Measurements from ENCODE around the gene AGAP1.
A peak's percentile ranks its signal among the peaks of the same experiment; 100 is the strongest.

Gene AGAP1

DNA sequence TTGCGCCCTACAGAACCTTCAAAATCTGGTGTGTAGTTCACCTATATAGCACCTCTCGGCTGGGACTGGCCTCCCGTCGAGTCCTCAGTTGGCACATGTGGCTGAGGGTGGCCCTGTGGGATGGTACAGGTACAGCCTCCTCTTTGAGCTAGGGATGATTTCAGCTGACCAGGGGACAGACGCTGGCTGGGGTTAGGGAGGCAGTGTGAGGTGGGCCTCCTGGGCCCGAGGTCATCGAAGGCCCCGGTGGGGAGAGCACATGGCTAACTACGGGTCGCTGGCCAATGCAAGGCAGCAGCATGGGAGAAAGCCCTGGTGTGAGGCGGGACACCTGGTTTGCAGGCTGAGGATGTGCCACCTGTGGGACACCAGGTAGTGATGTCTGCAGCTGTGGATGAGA lies 369.6 kb downstream of the AGAP1 start:
- no peak for DNase-seq (ENCODE audit: low read depth, low spot score)

DNA sequence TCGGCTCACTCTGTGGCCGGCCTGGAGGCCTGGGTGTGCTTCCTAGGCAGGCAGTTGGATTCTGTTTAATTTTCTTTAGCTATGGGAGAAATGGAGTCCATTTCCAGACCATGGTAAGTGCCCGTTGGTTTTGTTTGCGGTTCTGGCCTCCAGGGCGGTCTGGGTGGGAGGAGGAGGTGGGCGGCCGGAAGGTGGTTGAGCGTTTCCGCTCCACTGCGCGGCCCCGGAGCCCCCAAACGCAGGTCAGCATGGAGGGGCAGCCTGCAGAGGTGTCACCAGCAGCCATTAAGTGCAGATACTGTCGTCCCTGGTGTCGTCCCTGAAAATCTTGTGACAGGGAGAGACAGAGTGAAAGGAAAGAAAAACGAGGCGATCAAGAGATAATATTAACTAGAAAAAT lies 370.5 kb downstream of the AGAP1 start:
- no peak for DNase-seq (ENCODE audit: low read depth, low spot score)

DNA sequence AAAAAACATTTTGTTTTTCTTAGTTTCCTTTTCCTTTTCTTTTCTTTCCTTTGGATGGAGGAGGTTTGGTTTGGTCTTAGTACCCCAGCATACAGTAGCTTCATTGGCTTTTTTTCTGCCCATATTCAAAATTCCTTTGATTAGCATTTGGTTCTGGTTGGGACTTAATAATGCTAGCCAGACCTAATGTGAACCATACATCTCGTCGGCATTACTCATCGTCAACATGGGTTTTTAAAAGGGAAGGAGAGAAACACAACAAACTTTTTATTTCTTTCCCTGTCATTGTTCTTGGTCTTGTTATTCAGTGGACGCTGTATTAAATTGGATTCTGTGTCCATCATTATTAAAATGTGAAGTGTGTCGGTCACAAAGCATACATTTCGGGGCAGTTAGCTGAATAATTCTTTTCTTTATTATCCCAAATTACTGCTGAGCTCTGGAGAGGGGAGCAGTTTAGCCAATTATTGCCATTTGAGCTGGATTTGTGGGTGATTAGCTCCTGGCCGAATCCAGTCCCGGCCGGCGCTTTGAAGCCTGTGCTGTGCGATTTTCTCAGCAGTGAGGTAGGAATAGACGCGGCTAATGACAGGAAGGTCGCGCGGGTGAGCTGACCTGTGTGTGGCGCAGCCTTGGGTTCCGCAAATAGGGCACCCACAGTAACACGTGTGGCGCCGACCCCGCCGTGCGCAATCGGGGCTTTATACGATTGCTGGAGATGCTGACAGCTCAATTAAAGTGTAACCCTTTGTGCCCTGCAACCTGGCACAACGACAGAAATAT lies 371.1 kb downstream of the AGAP1 start:
- peak; percentile 40 for DNase-seq (ENCODE audit: low read depth, low spot score)

DNA sequence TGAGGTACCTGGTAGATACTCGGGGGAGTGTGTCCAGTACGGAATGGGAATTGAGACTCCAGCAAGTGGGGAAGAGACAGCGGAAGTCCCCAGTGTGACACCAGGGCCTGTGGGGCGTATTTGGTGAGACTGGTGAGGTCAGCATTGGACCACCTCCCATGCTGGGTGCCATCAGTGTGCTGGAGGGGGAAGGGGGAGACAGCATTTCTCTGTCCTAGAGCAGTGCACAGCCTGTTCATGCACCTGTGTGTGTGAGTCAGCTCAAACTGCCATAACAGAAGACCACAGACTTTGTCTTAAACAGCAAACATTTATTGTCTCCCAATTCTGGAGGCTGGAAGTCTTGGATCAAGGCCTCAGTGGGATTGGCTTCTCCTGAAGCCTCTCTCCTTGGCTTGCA lies 372.5 kb downstream of the AGAP1 start:
- no peak for DNase-seq (ENCODE audit: low read depth, low spot score)

DNA sequence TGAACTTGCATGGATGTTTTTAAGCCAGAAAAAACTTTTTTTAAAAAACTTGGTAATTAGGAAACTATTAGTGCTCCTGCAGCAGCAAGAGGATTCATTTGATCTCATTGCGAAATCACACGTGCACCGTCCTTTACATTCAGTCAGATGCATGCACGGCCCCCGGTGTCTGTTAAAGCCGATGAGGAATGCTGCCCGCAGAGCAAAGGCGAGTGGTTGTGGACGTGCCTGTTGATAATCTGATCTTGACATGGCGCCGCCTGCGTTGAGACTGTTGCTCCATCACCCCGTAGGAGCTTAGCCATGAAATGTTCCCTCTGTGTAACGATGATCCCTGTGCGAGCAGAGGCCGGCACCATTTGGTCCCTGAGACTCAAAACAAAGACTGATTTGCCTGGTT lies 374.4 kb downstream of the AGAP1 start:
- no peak for DNase-seq (ENCODE audit: low read depth, low spot score)

DNA sequence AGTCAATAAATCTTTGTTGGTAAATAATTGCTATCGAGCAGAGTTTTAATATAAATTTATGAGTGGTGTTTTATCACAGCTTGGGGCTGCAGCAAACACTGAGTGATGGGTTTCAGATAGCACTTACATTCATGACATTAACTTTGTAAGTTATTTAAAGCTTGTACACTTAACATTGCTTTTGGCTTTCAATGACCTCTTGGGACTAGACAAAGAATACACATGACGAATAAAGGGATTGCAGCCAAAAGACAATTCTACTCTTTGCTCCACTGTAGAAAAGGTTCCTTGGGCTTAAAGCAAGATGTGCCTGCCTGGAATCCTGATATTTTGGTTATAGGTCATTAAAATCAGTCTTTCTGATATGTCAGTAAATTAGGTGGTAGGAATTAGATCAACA lies 374.8 kb downstream of the AGAP1 start:
- DNase-seq (ENCODE audit: low read depth, low spot score), result no peak

DNA sequence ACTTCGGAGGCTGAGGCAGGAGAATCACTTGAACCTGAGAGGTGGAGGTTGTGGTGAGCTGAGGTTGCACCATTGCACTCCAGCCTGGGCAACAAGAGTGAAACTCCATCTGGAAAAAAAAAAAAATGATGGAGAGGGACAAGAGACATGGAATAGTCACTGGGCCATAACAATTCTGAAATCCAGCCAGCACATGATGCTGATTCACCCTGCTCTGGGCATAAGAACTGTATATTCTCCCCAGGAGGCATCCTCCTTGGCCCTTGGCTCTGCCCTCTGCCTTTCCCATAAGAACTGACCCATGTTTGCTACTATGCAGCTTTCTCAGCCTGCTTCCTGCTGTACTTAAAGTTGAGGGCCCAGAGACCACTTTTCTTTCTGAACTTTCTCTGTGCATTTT lies 376.7 kb downstream of the AGAP1 start:
- DNase-seq (ENCODE audit: low read depth, low spot score), result no peak

DNA sequence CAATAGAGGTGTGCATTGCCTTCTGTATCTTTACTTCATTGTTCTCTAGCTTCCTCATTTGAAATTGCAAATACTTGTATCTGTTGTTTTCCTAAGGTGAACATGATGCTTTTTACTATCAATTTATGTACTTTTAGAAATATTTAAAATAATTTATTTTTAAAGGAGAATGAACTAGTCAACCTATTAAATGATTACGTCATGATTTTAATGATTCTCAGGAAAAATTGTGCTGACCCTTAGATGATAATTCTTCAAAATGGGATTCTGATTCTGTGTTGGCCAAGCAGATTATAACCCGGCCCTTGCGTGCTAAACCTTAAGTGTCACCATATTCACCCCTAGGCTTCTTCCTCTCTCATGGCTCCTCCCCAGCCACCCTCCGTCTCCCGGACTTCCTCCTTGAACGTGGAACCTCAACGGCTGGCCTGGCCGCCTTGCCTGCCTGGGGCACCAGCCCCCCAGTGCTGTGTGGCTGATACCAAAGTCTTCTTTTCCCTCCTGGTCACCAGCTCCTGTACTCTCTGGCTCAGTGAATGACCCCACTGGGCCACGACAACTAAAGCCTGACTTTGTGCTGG lies 382.3 kb downstream of the AGAP1 start:
- no peak for DNase-seq (ENCODE audit: low read depth, low spot score)

DNA sequence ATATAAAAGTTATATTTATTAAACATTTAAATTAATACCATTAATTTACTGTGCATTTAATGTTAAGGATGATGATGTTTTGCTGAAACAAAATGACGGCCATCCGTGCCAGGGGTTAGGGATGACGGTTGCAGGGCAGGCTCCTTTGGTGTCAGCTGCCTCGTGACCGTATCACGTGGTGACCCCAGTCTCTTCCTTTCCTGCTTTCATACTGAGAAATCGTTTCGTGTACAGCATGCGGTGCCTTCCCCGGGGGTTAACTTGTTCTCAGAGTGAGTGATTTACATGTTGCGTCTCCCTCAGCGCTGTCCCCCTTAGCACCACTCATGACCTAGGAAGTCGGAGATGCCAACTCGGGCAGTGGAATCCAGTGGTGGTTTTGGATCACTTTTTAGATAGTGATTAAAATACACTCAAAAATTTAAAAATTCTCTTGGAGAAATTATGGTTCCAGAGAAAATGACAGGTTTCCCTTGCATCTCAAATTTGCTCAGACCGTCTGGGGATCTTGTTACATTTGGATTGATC lies 383.5 kb downstream of the AGAP1 start:
- DNase-seq (ENCODE audit: low read depth, low spot score), result no peak

DNA sequence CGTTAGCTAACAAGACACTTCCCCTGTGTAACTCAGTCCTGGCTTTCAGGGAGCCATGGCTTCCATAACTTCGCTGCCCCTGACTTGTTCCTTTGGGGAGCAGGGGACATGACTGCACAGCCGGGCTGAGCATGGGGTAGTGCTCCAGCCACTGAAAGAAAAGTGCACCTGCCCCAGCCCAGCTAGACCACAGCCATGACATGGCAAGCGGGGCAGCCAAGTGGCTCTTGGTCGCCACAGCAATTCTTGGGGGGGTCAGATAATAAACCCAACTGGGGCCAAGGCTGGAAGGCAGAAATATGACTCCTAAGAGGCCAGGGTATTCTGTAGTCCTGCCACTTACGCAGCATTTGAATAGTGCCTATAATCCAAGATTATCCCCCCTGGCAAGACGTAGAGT lies 385.3 kb downstream of the AGAP1 start:
- no peak for DNase-seq (ENCODE audit: low read depth, low spot score)

DNA sequence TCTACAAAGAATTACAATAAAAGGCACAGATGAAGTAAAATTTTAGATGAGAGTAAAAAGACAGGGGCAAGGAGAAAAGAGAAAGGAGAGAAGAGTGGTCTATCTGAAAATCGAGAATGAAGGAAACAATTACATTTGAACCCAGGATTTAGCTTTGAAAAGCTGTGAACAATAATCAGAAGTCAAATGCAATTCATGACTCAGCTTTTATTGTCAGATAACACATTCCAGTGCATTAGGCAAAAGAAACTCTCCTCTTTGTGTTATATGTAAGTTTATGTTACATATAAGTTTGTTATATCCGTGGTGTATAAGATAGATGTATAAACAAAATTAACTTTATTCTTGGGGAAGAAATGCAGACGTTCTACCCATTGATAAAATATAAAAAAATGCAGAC lies 389.8 kb downstream of the AGAP1 start:
- DNase-seq (ENCODE audit: low read depth, low spot score), result no peak

DNA sequence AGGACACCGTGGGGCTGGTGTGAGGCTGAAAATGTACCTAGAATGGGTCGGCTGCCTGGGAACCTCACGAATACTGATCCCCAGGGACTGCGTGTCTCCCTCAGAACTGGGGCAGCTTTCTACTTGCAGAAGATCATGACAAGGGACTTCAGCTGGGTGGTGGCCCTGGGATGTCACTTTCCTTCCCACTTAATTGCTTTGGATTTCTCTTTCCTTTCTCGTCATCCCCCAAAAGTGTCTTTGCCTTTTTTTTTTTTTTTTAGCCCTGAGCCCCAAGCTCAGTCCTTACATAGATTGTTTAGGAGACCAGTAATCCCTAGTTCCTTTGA lies 395.4 kb downstream of the AGAP1 start:
- no peak for DNase-seq (ENCODE audit: low read depth, low spot score)

DNA sequence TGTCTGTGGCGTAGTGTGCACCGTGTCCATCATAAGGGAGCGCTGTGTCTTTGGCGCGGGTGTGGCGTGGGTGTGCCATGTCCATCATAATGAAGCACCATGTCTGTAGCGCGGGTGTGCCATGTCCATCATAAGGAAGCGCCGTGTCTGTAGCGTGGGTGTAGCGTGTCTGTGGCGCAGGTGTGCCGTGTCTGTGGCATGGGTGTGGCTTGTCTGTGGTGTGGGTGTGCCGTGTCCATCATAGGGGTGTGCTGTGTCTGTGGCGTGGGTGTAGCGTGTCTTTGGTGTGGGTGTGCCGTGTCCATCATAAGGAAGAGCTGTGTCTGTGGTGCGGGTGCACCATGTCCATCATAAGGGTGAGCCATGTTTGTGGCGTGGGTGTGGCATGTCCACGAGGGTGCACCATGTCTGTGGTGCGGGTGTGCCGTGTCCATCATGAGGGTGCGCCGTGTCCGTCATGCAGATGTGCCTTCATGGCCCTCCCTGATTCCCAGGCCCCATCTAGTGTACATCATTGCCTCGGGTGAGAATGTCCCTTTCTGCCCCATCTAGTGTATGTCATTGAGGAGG lies 399.4 kb downstream of the AGAP1 start:
- DNase-seq (ENCODE audit: low read depth, low spot score), result no peak

DNA sequence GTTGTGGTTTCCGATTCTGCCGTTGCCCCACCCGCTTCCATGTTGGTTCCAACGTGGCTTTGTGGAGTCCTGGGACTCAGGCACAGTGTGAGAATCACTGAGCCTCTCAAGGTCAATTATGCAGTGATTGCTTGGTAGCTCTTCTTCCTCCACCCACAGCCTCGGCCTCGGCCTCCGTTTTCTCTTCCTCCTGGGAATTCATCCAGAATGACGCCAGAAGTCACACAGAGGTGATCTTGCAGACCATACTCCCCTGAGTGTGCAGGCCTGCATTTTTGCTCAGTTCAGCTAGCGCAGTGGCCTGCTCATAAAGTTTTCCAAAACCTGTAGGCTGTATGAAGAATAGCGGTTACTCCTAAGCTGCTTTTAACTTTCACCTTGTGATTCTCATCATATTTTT lies 401.0 kb downstream of the AGAP1 start:
- DNase-seq (ENCODE audit: low read depth, low spot score), result no peak

DNA sequence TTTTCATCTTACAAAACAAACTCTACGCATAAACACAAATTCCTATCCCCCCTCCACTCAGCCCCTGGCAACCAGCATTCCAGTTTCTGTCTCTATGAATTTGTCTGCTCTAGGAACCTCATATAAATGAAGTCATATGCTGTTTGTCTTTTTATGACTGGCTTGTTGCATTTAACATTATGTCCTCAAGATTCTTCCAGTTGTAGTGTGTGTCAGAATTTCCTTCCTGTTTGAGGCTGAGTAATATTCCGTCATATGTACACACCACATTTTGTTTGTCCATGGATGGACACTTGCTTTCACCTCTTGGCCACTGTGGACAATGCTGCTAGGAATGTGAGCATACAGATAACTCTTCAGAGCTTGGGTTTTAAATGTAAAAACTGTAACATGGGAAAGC lies 402.2 kb downstream of the AGAP1 start:
- no peak for DNase-seq (ENCODE audit: low read depth, low spot score)

DNA sequence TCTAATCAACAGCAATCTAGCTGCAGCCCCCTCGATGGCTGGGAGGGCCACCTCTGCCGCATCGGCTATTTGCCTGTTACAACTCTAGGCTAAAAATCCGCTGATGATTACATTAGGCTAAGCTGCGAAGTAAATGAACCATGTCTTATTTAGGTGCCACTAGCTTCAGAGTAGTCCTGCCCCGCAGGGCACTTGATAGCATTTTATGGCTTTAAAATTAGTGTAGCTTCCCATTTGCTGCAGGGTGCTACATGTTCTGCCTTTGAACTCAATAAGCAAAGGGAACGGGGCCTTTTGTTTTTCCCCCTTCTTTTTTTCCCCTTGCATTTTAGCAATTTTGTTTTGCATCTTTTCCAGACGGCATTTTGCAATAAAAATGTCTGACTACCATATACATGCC lies 404.1 kb downstream of the AGAP1 start:
- no peak for DNase-seq (ENCODE audit: low read depth, low spot score)

DNA sequence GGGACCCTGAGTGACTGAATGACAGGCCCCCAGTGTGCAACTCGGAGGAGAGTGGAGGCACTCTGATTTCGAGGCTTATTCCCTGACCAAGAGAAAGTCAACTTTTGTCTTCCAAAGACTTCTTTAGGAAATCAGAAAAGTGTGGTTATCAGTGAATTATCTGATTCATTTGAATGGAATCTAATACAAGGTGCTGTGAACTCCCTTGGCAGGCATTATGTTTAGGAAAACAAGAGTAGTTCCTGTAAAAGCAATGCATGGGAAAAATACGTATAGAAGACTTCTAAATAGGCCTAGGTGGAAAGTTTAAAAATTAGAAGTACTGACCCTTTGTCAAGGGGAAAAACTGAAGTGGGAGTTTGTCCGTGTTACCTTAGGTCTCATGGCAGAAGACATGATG lies 404.9 kb downstream of the AGAP1 start:
- DNase-seq (ENCODE audit: low read depth, low spot score), result peak; percentile 9

DNA sequence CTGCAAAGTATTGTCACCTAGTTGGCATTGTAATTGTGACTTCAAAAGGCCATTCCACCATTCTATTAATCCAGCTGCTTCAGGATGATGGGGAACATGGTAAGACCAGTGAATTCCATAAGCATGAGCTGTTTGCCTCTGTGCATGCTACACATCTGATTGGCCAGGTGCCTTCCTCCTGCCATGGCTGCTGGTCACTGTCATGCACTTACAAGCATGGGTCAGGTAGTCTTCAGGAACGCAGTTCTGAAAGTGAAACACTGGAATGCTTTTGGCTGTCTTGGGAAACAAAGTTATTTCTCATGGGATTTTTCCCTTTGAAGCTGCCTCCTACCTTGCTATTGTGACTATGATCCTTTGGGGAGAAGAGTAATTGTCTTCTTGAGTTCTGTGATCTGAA lies 406.8 kb downstream of the AGAP1 start:
- no peak for DNase-seq (ENCODE audit: low read depth, low spot score)

DNA sequence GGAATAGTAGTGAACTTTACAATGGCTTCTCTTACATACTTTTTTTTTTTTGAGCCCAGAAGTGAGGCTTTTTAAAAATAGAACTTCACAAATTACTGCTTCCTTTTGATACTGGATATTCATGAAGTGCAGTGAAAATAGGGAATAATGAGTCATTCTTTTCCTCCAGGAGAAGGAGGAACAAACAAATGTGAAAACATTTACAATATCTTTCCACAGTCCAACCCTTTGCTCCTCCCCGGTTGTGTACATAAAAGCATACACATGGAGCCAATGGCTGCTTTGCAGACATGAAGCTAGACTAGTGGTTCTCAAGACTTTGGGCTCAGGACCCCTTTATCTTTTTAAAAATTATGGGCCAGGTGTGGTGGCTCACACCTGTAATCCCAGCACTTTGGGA lies 407.4 kb downstream of the AGAP1 start:
- no peak for DNase-seq (ENCODE audit: low read depth, low spot score)

DNA sequence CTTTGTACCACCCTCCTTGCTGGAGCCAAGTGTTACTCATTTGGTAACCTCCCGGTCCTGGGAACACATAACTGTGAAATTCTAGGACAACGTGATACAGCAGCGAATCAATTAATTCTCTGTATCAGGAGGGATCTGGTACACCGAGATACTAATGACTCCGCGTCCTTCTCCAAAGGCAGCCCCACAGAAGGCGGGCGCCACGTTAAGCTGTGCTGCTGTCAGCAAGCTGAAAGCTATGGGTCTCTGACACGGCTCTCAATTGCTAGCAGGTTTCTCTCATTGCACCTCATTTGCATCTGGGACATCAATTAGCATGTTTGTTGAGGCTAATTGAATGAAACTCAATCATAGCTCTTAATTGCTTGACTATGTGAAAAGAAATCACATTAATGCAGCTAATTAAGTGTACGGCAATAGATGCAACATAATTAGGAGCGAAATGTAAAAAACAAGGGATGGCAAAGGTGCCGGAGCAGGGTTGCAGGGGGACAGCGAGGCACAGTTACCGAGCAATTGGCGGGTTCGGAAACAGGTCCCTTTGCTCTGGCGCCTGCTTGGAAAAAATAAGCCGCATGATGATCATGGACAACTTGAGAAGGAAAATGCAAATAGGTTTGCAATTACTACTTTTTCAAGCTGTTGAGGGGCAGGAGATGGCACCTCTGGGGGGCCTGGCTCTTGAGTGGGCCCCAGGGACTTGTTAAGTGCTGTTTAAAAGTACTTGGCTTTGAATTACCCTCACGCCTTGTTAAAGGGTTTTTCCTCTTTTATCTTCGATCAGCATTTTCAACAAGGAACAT lies 410.1 kb downstream of the AGAP1 start:
- DNase-seq (ENCODE audit: low read depth, low spot score), result peak; percentile 13

DNA sequence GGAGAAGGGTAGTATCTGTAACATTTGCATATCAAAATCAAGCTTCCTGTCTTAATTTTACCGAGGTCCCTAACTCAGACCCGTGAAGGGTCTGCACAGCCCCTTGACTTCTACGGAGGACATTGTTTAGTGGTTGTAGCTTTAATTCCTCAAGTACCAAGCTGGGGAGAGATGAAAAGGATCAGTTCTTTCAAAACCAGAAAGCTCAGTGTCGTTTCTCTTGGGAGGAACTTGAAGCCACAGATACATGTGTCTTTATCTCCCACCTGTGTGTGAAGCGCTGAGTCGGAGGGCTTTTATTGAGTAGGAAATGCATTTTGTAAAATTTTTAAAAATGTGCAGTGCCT lies 410.7 kb downstream of the AGAP1 start:
- no peak for DNase-seq (ENCODE audit: low read depth, low spot score)

DNA sequence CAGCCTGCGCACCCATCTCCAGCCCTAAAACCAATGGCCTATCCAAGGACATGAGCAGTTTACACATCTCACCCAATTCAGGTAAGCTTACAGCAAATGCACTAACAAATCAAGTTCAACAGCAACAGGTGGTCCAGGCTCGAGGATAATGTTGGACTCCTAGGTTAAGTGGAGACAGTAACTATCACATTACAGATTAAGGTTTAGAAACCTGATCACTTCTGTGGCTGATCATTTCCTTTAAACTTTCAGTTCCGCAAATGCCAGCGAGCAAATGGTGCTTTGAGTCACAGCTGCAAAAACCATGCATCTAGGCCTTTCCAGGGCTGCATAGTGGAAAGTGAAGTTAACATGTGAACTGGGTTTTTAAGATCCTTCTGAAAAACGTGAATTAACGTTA lies 415.0 kb downstream of the AGAP1 start:
- no peak for DNase-seq (ENCODE audit: low read depth, low spot score)

DNA sequence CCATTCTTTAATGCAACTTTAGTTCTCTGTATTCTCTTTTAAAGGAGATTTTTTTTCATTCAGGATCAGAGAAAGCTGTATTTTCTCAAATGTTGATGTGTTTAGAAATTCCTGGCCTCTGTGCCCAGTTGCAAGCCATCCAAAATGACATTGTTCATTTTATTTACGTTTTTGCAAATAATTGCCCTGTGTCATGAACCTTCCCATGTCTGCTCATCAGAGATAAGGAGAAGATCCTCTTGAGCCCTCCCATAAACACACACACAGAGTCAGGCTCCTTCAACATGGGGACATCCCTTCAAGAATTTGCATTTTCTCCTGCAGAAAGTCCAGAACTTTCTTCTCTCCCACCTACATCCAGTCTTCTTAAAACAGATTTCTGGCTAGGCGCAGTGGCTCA lies 415.5 kb downstream of the AGAP1 start:
- no peak for DNase-seq (ENCODE audit: low read depth, low spot score)
